Thyroid gland (tissue), 4 donors: ENCODE data around the gene ACAT2. TPM values are rescaled to one million over a fixed set of nuclear protein-coding genes. Genes with fewer than 3 reads are reported as not detected.
A peak's percentile ranks its signal among the peaks of the same experiment; 100 is the strongest.
"Not testable (repeated sequence)": the region's sequence is repeated elsewhere in the genome, so short reads cannot be mapped to it uniquely, and the experiment has no call there.

ENCODE experiments used
- DNase-seq, 2 donors: peaks; one replicate each; pipeline ENCODE4 v3.0.0-alpha.2; 2019
- H3K27ac ChIP-seq, 3 donors: fragments of 200-600 bp; sonication (generic); 1 replicate in 2 of 3; 2 replicates in 1 of 3; pipeline ENCODE4 v1.5.1; 2016 to 2019; ENCODE audit warnings: mild to moderate bottlenecking in 1 of 3, moderate library complexity in 1 of 3
- H3K27me3 ChIP-seq: fragments of 200-600 bp; sonication (generic); one replicate; pipeline ENCODE4 v1.5.1; 2019
- H3K36me3 ChIP-seq, 2 donors: fragments of 200-600 bp; sonication (generic); one replicate each; pipeline ENCODE4 v1.5.1; 2016 to 2019
- H3K4me1 ChIP-seq, 2 donors: fragments of 200-600 bp; sonication (generic); one replicate each; pipeline ENCODE4 v1.5.1; 2017 to 2019
- H3K4me3 ChIP-seq, 3 donors: fragments of 200-600 bp; sonication (generic); replicated peaks in 1 of 3; 1 replicate in 2 of 3; 2 replicates in 1 of 3; pipeline ENCODE4 v1.5.1; 2016; ENCODE audit warnings: mild to moderate bottlenecking in 1 of 3
- H3K9me3 ChIP-seq: fragments of 200-600 bp; sonication (generic); one replicate; pipeline ENCODE4 v1.5.1; 2017
- CTCF ChIP-seq, 6 experiments: fragments of 200-600 bp in 3 of 6; fragments of 450-650 bp in 3 of 6; sonication (generic) in 3 of 6; IDR thresholded peaks; one replicate each; pipeline ENCODE4 v1.5.1; 2016 to 2019; ENCODE audit warnings: antibody characterized with exemption in 6 of 6, mild to moderate bottlenecking in 2 of 6, inconsistent platforms in 1 of 6, moderate library complexity in 1 of 6
- POLR2A ChIP-seq, 2 donors: fragments of 450-650 bp; IDR thresholded peaks; one replicate each; pipeline ENCODE4 v1.6.1; 2017; ENCODE audit warnings: antibody characterized with exemption in 2 of 2, mild to moderate bottlenecking in 2 of 2, moderate library complexity in 1 of 2
- WGBS, 2 donors: methylation state at CpG; one replicate each; pipeline ENCODE4 v1.1.5; 2017; 5-methylcytosine and 5-hydroxymethylcytosine counted together
- intact Hi-C: fragments of 100-400 bp; cut with DNase I; formaldehyde crosslinking; loops from one replicate; pipeline ENCODE4 v1.15.1; 2023
- total RNA-seq, 4 donors: library from RNA; depleted of rRNA; stranded (reverse); fragments of >200 nt; gene quantifications; one replicate each; pipeline ENCODE4 v1.2.3, GENCODE V29; 2016

Gene ACAT2
- total RNA-seq, 4 donors from 2014 or later: 5.6 to 10.4 (median 7.0) TPM

- Histone ChIP-seq H3K27ac (peak within 1 kb of the TSS; percentile 86 to 99 (median 99)), H3K27me3 (no peaks in the 10 kb centered on the region), H3K36me3 (peaks cover 17 to 29% of the 10 kb centered on the region in 2 donors), H3K9me3 (no peaks in the 10 kb centered on the region), H3K4me1 (peaks cover 24 to 27% of the 10 kb centered on the region in 2 donors), H3K4me3 (peak within 1 kb of the TSS; percentile 64 to 81 (median 78))
- TF ChIP-seq CTCF (IDR thresholded peaks at IDR 0.05): no peak
- TF ChIP-seq POLR2A (IDR thresholded peaks at IDR 0.05): peak in 1 of 2 donors; percentile 76
- peak; percentile 95 to 96 for DNase-seq
- intact Hi-C loops: no loop called here
- 0 to 1% methylated on average over 48 to 54 of the region's 56 CpGs for WGBS, 2 donors
Observed at GRCh38 chr6:159790149-159790955, 28.5 kb downstream of the ACAT2 start, which contains the start of gene MRPL18. Gene MRPL18 (plus strand): TSS chr6:159790467. CDS start chr6:159790588, 121 bp downstream.

GRCh38 chr6:159790956-159791598 is 29.2 kb downstream of the ACAT2 start:
- peak in 1 of 2 donors; percentile 8 for DNase-seq
- TF ChIP-seq POLR2A (IDR thresholded peaks at IDR 0.05) (no peak), CTCF (IDR thresholded peaks at IDR 0.05) (no peak)
- Histone ChIP-seq H3K27me3 (no peaks in the 10 kb centered on the region), H3K36me3 (peaks cover 10 to 25% of the 10 kb centered on the region in 2 donors), H3K4me1 (peaks cover 24 to 27% of the 10 kb centered on the region in 2 donors), H3K4me3 (peak overlapping the region; percentile 3 to 78 (median 74)), H3K27ac (peak overlapping the region in 2 of 3 donors; percentile 99), H3K9me3 (no peaks in the 10 kb centered on the region)
- intact Hi-C loops: no loop called here
- WGBS, 2 donors: 17 to 18% methylated on average over 18 of the region's 18 CpGs

- intact Hi-C loops, H3K27ac ChIP-seq, H3K4me3 ChIP-seq, DNase-seq, H3K27me3 ChIP-seq, H3K9me3 ChIP-seq: not testable (repeated sequence)
- Histone ChIP-seq H3K36me3 (peaks cover 20 to 27% of the 10 kb centered on the region in 2 donors), H3K4me1 (peaks cover 11 to 17% of the 10 kb centered on the region in 2 donors)
- WGBS, 2 donors: 79 to 85% methylated on average over 8 of the region's 8 CpGs
Observed at GRCh38 chr6:159794976-159795375, 33.1 kb downstream of the ACAT2 start.

GRCh38 chr6:159797554-159797953 is 35.7 kb downstream of the ACAT2 start:
- Histone ChIP-seq H3K27ac (no peak overlapping the region), H3K27me3 (no peaks in the 10 kb centered on the region), H3K4me1 (peaks cover 0 to 2% of the 10 kb centered on the region in 2 donors), H3K9me3 (no peaks in the 10 kb centered on the region), H3K36me3 (peaks cover 20 to 25% of the 10 kb centered on the region in 2 donors), H3K4me3 (no peak overlapping the region)
- intact Hi-C loops: no loop called here
- TF ChIP-seq CTCF (IDR thresholded peaks at IDR 0.05): no peak
- no peak for TF ChIP-seq POLR2A (IDR thresholded peaks at IDR 0.05)
- no peak for DNase-seq
- 0 to 38% methylated on average over 1 of the region's 1 CpG for WGBS, 2 donors

- Histone ChIP-seq H3K36me3 (peaks cover 16 to 20% of the 10 kb centered on the region in 2 donors), H3K27ac (no peak within 1 kb of the TSS), H3K4me1 (no peaks in the 10 kb centered on the region), H3K27me3 (no peaks in the 10 kb centered on the region), H3K4me3 (no peak within 1 kb of the TSS), H3K9me3 (no peaks in the 10 kb centered on the region)
- WGBS, 2 donors: 91 to 92% methylated on average over 21 to 47 of the region's 50 CpGs
- DNase-seq: no peak
- intact Hi-C loops: no loop called here
- TF ChIP-seq POLR2A (IDR thresholded peaks at IDR 0.05): no peak
- no peak for TF ChIP-seq CTCF (IDR thresholded peaks at IDR 0.05)
Observed at GRCh38 chr6:159800141-159800865, 38.5 kb downstream of the ACAT2 start, which contains the start of gene PNLDC1. Gene PNLDC1 (plus strand): TSS chr6:159800276. CDS start chr6:159800308, 32 bp downstream.
